ENCODE results near the gene TBC1D8.

The TBC1D8 gene

DNA sequence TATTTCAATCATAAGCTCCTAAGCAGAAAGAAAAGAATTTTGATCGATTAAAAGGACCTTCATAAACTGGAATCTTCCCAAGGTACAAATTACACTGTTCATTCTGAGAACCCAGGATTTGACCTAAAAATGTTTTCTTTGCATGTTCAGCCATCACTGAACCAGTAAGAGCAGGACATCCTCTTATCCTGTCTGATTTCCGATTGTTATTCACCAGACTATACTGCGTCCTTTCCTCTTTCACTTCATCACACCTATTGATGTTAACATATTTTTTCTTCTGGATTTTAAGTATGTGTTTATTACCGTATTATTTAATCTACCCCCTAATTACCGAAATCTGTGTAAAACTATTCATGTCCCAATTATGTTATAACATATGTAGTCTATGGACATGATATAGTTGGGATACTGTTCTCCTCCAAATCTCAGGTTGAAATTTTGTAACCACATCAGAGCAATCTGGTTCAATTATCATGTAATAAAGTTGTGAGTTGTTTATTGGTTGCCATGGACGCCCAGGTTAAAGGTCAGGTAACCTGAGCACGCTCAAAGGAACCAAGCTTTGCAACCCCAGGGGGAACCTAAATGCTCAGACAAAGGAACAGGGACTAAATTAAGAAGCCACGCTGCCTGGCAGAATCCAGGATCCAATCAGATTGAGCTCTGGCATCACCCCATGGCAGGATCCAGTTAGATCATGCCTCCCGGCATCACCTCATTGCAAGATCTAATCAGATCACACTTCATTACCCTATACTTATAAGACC, 11.6 kb upstream of the TBC1D8 start:
- DNase-seq (ENCODE audit: low spot score), result no peak

DNA sequence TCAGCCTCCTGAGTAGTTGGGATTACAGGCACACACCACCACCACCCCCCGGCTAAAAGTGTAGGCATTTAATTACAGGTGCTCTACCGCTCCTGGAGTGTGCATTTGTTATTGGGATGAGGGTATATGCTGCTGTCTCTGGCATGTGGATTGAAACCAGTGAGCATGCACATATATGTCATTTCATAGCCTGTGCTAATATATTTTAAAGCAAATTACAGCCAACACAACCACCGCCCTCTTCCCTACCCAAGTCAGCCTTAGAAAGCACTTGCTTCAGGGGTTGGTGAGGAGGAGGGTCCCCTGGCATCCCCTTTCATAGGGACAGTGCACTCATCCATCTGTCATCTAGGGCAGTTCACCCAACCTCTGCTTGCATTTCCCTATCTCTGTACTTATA, 10.5 kb upstream of the TBC1D8 start:
- no peak for DNase-seq (ENCODE audit: low spot score)

DNA sequence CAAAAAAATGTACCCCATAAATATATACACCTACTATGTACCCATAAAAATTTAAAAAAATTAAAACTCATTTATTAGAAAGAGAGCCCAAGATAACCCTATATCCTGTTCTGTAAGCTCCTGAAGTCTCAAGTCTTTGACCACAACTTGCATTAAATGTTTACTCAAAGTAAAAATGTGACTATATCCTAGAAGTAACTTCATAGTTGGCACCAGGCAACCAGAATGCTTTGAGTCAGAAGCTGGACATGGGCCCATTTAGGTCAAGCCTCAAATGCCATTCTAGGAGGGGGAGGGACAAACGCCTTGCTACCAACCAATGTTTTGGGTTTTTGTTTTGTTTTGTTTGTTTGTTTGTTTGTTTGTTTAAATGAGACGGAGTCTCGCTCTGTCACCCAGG, 9.3 kb upstream of the TBC1D8 start:
- no peak for DNase-seq (ENCODE audit: low spot score)

DNA sequence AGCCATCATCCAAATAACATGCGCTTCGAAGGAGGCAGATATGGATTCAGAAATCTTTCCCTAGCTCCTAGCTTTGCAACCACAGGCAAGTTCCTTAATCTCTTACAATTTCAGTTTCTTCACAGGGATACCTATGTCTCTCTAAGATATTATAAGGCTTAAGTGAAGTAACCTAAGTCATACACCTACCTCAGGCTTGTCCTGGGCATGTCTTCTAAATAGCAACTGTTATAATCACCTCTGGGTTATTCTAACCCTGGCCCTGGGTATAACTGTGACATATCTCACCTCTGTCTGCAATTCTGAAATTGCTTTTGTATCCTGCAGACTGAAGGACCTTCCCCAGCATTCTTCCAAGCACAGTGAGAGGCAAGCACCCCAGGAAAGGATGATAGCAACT, 8.3 kb upstream of the TBC1D8 start:
- no peak for DNase-seq (ENCODE audit: low spot score)

DNA sequence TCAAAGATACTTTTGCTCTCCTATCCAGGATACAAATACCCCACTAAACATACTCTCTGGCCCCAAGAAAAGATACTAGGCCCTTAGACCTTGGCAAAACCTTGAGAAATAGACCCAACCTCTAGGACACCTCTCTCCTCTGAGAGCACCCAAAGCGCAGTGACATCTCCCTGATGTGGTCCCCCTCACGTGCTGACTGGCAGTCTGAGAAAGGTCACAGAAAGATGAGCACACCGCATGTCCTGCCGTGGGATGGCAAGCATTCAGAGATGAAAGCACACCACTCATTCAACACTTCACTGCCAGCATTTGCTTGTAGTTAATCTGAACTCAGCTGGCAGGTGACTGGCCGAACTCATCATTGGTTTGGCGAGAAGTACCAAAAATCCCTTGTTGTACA, 6.1 kb upstream of the TBC1D8 start:
- no peak for DNase-seq (ENCODE audit: low spot score)

DNA sequence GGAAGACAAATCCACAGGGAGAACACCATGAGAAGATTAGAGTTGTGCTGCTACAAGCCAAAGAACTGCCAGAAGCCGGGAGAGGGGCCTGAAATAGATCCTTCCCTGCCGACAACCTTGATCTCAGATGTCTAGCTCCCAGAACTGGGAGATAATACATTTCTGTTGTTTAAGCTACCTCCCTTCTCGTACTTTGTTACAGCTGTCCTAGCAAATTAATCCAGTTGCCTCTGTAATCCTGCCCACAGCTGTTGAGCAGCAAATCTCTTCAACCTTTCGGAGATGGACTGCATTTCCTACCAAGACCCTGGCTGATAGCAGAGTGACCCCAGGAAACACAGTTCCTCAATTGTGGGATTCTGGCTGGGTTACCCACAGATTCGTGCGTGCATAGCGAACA, 2.6 kb upstream of the TBC1D8 start:
- no peak for DNase-seq (ENCODE audit: low spot score)

DNA sequence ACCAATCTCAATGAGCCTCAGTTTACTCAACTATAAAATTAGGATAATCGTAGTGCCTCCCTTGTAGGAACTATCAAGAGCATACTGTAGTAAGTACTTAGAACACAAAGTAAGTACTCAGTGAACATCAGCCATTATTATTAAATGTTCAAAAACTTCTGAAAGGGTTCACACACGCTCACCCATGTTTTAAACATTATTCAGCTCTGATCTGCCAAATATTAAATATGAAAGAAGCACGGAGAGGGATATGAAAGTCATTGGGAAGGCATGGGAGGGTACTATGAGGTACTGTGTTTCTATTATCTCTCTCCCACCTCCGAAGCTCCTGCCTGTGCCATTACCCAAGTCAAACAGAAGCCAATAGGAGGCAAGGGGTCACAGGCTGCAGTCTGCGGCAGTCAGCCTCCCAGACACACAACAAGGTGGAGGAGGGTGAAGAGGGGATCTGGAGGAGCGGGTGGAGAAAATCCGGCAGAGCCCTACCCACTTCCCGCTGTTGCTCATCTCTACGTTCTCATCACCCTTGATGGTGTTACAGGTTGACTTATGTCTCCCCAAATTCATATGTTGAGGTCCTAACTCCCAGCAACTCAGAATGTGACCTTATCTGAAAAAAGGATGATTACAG, 2.0 kb upstream of the TBC1D8 start:
- DNase-seq (ENCODE audit: low spot score), result no peak

DNA sequence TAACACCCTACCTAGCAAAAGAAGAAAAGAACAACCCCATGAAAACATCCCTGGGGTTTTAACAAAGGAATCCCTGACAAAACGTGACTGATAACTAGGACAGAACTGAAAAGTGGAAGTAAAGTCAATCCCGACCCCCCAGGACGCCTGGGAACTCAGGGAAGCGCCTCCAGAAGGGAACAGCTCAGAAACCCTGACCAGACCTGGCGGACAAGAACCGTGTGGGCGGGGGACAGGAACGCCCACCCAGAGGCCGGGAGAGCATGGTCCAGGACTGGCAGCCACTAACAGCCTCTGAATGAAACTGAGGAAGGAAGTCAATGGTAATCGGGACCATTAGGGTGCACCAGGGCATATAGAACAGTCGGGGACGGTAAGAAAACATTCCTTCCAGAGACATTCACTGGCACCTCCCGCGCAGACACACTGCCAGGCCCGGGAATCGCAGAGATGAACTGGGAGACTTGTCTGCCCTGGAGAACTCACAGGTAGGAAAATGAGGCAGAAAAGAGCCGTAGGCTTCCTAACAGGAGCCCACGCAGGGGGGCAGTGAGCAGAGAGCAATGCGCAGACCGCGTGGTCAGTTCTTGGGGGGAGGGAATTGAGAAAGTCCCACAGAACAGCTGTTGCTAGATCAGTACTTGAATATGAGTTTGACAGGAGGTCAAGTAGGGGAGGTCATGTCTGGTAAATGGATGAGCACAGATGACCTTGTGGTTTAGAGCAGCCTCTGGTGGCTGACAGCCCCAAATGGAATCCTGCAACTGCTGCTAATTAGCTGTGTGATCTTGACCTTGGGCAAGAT, 1.3 kb upstream of the TBC1D8 start:
- DNase-seq (ENCODE audit: low spot score), result peak; percentile 86

DNA sequence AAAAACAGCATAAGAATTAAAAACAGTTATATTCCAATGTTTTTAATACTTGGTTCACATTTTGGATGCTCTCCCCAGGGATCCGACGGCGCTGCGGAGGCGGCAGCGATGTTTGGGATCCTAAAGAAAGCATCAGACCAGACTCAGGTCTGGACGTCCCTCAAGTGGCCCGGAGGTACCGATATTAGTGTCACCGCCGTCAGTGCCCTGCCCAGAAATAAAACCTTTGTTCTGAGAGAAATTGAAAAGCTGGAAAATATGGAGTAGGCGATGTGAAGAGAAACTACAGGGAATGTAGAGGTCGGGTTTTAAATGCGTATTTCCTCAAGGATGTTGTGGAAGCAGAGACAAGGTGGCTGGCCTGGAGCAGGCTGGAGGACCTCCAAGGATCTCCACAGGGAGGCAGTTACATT, 683 bp upstream of the TBC1D8 start:
- DNase-seq (ENCODE audit: low spot score), result peak; percentile 28

DNA sequence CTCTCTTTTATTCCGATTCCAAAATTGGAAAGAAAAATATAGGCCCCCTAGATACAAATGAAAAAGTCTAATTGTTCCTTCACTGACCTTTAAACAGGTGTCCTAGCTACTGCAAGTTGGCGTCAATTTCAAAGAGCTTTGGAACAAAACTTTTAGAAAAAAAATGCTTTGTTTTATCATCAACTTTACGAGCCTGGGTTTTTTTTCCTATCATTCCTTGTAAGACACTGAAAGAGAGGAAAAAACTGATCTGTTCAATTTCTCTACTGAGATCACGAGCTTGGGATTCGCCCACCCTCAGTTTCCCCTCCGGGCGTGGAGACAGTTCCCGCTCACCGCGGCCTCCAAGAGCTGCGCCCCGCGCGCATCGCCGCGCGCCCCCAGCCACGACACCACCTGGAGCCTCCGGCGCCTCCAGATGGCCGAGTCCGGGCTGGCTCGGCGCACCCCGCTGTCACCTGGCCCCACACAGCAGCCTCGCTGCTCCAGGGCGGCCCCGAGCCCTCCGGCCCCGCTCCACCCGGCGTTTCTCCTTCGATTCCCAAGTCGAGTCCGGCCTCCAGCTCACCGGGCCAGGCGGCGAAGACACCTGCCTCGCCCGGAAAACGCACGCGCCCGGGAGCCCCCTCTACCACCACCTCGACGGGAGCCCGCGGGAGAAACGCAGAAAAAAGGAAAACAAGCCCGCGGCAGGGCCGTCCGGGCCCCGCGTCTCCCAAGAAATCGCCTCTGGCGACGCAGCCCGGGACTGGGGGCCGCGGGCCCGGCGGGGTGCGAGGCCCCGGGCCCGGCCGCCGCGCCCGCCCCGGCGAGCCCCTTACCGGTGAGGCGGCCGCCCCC, 656 bp downstream of the TBC1D8 start:
- no peak for DNase-seq (ENCODE audit: low spot score)

DNA sequence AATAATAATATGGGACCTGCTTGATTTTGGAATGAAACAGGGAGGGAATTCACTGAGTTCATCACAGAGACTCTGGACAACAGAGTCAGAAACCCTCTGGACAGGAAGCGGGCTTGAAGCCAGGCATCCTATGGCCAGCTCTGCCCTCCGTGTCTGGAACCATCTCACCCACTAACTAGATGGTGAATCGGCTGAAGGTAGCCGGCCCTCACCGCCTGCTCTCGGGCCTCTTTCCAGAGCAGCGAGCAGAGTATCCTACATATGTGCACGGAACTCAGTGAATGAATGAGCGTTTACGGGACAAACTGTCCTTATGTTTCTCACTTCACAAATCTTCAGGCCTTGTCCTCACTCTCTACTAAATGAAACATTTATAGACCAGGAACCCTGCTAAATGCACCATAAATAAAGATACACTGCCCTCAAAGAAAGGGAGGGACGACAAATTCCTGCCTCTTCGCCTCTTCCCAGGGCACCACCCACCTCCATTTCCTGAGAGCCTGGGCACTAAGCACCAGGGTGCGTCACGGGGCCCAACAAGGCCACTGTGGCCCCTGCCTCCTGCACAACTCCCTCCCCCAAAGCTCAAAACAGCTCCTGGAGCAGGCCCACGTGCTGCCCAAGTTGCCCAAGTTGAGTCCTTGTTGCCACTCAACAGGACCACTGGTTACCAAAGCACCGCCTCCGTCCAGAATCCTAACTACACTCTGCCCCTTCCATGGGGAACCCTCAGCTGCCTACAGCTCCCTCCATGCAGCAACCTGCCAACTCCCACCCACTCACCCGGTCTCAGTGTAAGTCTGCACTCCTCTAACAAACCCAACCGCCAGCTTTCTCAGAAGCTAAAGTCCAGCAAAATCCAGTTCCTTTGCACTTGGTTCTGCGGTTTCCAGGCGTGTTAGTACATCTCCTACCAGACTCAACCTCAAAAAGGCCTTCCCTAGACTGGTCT, 1.7 kb downstream of the TBC1D8 start:
- DNase-seq (ENCODE audit: low spot score), result no peak

DNA sequence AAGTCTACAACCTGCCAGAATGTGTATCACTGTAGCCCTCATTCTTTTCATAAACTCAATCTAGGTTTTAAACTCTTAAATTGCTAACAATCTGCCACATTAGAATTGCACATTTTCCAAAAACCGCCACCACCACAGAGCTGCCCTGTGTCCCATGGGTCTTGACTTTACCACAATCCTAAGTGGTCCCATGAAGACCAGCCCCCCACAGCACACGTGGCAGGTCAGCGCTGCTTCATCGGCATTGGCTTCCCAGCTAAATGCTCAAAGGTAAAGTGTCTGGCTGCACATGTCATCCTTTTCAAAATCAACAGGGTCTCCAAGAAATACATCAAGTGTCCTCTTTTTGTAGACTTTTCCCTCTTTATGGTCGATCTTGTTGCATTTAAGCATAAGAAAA, 2.4 kb downstream of the TBC1D8 start:
- DNase-seq (ENCODE audit: low spot score), result no peak

DNA sequence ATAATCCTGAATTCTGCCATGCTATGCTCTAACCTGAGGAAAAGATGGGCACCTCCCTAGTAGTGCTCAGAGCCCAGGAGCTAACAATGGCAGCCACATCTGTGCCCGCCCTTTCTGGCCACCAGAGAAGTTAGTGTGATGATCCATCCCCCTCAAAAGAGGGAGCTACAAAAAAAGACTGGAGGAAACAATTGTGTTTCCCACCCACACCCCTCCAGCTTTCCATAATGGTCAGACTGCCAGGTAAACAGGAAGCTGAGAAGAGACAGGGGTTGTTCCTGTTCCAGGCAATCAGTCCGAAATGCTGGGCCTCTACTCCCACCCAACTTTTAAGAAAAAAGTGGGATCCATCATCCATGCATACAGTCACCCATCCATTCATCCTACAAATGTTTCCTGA, 3.2 kb downstream of the TBC1D8 start:
- DNase-seq (ENCODE audit: low spot score), result no peak

DNA sequence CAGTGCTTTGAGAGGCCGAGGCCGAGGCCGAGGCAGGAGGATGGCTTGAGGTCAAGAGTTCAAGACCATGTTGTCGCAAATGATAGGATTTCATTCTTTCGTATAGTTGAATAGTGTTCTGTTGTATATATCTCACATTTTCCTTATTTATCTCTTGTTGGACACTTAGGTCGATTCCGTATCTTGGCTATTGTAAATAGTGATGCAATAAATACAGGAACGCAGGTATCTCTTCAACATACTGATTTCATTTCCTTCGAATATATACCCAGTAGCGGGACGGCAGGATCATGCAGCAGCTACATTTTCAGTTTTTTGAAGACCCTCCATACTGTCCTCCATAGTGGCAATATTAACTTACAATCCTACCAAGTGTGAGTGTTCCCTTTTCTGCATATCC, 4.1 kb downstream of the TBC1D8 start:
- no peak for DNase-seq (ENCODE audit: low spot score)

DNA sequence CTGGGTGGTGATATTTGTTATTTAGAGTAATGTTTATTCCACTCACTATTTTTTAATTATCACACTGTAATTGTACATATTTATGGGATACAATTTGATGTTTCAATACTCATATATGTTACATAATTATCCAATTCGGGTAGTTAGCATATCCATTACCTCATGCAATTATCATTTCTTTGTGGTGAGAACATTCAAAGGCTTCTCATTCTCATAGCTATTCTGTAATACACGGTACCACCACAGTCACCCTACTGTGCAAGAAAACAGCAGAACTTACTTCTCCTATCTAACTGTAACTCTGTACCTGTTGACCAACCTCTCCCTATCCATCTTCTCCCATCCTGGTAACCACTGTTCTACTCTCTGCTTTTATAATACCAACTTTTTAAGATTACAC, 4.6 kb downstream of the TBC1D8 start:
- DNase-seq (ENCODE audit: low spot score), result no peak

DNA sequence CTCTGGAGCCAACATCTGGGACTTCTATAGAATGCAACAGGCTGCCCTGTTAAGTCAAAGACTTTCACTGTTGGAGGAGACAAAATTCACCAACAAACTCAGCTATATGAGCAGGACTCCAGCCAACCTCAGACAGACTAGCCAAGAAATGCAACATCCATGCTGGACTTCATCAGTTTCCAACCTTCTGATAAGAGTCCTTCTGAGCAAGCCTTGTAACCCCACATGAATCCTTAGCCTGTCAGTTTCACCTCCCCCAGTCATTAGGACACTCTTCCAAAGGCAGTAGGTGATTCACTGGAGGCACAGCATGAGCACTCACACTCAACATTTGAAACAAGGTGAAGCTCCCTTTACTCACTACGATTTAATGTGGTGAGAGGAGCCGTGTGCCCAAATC, 5.8 kb downstream of the TBC1D8 start:
- DNase-seq (ENCODE audit: low spot score), result no peak

DNA sequence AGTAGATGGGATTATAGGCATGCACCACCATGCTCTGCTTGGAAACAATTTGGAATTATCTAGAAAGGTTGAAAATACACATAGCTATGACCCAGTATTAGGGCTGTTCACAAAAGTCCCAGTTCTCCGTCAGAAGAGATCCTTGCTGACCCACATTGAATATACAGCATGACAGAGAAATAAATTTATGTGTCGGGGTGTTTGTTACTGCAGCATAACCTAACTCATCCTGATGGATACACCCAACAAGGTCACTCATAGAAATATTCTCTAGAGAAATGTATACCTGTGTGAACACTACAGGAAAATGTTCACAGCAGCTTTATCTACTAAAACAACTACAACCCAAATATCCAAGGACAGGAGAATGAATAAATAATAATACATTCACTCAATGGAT, 9.0 kb downstream of the TBC1D8 start:
- DNase-seq (ENCODE audit: low spot score), result no peak

DNA sequence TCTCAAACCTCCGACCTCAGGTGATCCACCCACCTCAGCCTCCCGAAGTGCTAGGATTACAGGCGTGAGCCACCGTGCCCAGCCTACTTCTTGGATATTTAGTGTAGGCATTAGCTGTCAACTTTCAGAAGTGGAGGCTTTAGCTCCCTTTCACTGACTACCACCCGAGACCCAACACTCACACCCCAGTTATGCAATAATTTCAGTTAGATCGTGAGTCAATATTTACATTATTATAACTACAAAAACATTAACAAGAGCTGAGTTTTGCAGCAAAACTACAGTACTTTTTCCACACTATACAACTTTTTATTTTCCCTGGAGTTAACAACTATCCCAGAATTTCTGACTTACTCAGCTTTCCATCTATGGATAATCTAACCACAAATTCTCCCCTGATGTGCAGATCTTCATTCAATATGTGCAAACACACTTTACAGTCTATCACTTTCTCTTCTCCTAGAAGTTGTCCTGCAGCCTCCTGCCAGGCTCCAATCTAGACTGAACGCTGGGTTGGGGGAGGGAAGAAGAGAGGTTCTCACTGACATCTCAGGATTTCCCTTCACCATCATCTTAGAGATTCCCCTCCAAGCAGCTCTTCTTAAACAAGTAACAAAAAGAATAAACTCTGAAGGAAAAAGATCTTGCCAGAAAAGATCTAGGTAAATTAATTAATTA, 10.1 kb downstream of the TBC1D8 start:
- no peak for DNase-seq (ENCODE audit: low spot score)

DNA sequence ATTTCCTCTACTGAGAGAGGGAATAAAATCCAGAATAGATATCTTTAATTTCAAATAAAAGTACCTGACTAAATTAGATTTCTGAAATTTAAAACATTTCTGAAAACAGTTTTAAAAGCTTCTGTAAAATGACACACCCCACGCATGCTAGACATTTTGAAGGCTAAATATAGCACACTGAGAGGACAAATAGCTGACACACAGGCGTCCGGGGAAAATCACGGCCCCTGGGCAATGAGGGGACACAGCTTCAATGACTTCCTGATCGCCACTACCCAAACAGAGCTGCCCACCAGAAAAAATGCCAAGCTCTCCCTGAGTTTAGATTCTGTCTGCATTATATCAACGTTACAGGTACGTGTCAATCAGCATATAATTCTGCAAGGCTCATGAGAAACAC, 10.9 kb downstream of the TBC1D8 start:
- DNase-seq (ENCODE audit: low spot score), result no peak

DNA sequence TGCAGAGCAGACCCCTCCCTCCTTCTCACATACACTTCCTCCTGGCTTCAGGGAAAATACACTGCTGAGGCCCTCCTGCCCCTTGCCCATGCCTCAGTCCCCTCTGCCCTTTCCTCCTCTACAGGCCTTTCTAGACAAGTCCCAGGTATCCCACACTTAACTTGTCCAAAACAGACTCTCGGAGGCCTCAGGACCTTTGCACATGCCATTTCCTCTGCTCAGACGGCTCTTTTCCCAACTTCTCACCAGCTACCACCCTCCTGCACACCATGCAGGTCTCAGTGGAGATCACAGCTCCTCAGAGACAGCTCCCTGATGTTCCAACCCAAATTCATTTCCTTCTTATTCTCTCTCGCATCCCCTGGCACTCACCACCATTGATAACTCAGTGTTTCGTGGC, 11.7 kb downstream of the TBC1D8 start:
- no peak for DNase-seq (ENCODE audit: low spot score)
